Kidney epithelial cell (primary cell): ENCODE measurements around the gene CCL18. TPM values are rescaled to one million over a fixed set of nuclear protein-coding genes. Genes with fewer than 3 reads are reported as not detected.
"Not testable (repeated sequence)": the region's sequence is repeated elsewhere in the genome, so short reads cannot be mapped to it uniquely, and the experiment has no call there.

Source experiments
- DNase-seq: peaks from one replicate; pipeline ENCODE4 v3.0.0-alpha.2; 2010; ENCODE audit warnings: low read depth
- H3K27me3 ChIP-seq: 2 replicates; pipeline ENCODE4 v1.6.0; 2011; ENCODE audit warnings: low read length; ENCODE audit not compliant: control insufficient read depth, insufficient read depth
- H3K36me3 ChIP-seq: 2 replicates; pipeline ENCODE4 v1.5.1; 2011; ENCODE audit warnings: low read length; ENCODE audit not compliant: control insufficient read depth, insufficient read depth
- H3K4me3 ChIP-seq: 2 replicates; pipeline ENCODE4 v1.5.1; 2011; ENCODE audit warnings: low read depth, mild to moderate bottlenecking, control low read depth, low read length
- CTCF ChIP-seq: IDR thresholded peaks from 2 replicates; pipeline ENCODE4 v1.5.1; 2011; ENCODE audit warnings: mild to moderate bottlenecking, moderate library complexity, low read length, control low read depth, inconsistent platforms; ENCODE audit not compliant: insufficient read depth, poor library complexity, severe bottlenecking
- total RNA-seq: library from RNA; depleted of rRNA; stranded (reverse); fragments of >200 nt; gene quantifications from 2 replicates; pipeline ENCODE4 v1.2.3, GENCODE V29; 2015

The CCL18 gene
- total RNA-seq, 1 donor from 2014 or later = not detected

GRCh38 chr17:36106493-36106835, 42.4 kb downstream of the CCL18 start:
- no peaks in the 10 kb centered on the region for H3K27me3 ChIP-seq
- DNase-seq = no peak
- H3K4me3 ChIP-seq = no peak overlapping the region
- TF ChIP-seq CTCF = no peak
- H3K36me3 ChIP-seq = no peaks in the 10 kb centered on the region

GRCh38 chr17:36107660-36108059, 43.6 kb downstream of the CCL18 start:
- no peak for DNase-seq
- H3K4me3 ChIP-seq = no peak overlapping the region
- no peaks in the 10 kb centered on the region for H3K36me3 ChIP-seq
- no peaks in the 10 kb centered on the region for H3K27me3 ChIP-seq
- TF ChIP-seq CTCF = no peak

- not testable (repeated sequence) for H3K4me3 ChIP-seq, H3K36me3 ChIP-seq, H3K27me3 ChIP-seq, DNase-seq
Observed at GRCh38 chr17:36108265-36108664, 44.2 kb downstream of the CCL18 start.

GRCh38 chr17:36111068-36111490, 47.0 kb downstream of the CCL18 start:
- DNase-seq = no peak
- no peak for TF ChIP-seq CTCF
- Histone ChIP-seq H3K4me3 (no peak overlapping the region), H3K27me3 (no peaks in the 10 kb centered on the region), H3K36me3 (no peaks in the 10 kb centered on the region)

GRCh38 chr17:36112572-36112971, 48.5 kb downstream of the CCL18 start:
- Histone ChIP-seq H3K27me3 (no peaks in the 10 kb centered on the region), H3K4me3 (no peak overlapping the region), H3K36me3 (no peaks in the 10 kb centered on the region)
- no peak for DNase-seq
- TF ChIP-seq CTCF = no peak

GRCh38 chr17:36113131-36113530, 49.1 kb downstream of the CCL18 start:
- not testable (repeated sequence) for H3K36me3 ChIP-seq, H3K4me3 ChIP-seq, H3K27me3 ChIP-seq, DNase-seq

- not testable (repeated sequence) for DNase-seq
Observed at GRCh38 chr17:36114971-36115648, 51.0 kb downstream of the CCL18 start.

GRCh38 chr17:36115649-36115977, 51.5 kb downstream of the CCL18 start:
- H3K27me3 ChIP-seq, DNase-seq, H3K36me3 ChIP-seq, H3K4me3 ChIP-seq: not testable (repeated sequence)

More at GRCh38 chr17:36114971-36115648, 51.0 kb downstream of the CCL18 start:
- not testable (repeated sequence) for H3K4me3 ChIP-seq, H3K27me3 ChIP-seq, H3K36me3 ChIP-seq
